ENCODE data around the gene MKX.

Gene MKX

DNA sequence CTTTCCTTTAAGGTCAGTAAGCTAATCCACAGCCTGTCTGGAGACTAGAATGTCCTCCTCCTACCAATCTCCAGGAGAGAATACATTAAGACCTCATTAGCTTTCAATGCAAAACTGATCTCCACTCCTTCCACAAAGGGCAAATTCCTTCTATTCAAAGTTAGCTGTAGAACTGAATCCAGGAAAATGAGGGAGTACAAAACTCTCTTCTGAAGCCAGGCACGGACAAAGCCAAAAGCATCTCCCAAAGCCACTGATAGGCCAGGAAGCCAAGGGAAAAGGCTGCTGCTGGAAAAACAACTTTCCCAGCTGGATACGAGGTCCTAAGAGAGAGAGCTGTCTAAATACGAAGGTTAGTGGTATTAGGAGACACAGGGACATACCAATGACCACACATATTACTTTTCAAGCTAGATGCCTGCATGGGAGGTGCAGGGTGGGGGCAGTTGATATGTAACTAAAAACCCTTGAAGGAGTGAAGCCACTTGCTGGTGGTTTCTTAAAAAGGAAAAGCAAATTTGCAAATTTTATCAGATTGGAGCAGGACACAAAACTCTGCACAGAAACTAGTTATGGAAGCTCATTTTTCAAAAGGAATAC is 43.6 kb downstream of the MKX start:
- no peak overlapping the region for H3K4me3 ChIP-seq (ENCODE audit: low read length)
- no peaks in the 10 kb centered on the region for H4K20me1 ChIP-seq (ENCODE audit: insufficient read depth, low read length)
- DNase-seq, result no peak
- H3K9me2 ChIP-seq (replicated peaks; ENCODE audit: insufficient read depth, low read length), result no peaks in the 10 kb centered on the region
- no peaks in the 10 kb centered on the region for H3K36me3 ChIP-seq (replicated peaks; ENCODE audit: insufficient read depth, low read length)
- H3K9me3 ChIP-seq (replicated peaks; ENCODE audit: insufficient read depth, low read length), result no peaks in the 10 kb centered on the region
- no peak overlapping the region for H2AFZ ChIP-seq (ENCODE audit: low read length)
- no peaks in the 10 kb centered on the region for H3K4me1 ChIP-seq (ENCODE audit: low read length)
- H3K27ac ChIP-seq (ENCODE audit: low read length), result no peak overlapping the region
- H3F3A ChIP-seq (ENCODE audit: insufficient read depth, low read length), result no peaks in the 10 kb centered on the region
- H3K4me2 ChIP-seq (ENCODE audit: low read depth, low read length), result no peak overlapping the region
- no peaks in the 10 kb centered on the region for H3K27me3 ChIP-seq (replicated peaks; ENCODE audit: insufficient read depth, low read length)
- TF ChIP-seq EZH2phosphoT487 (IDR thresholded peaks at IDR 0.05; ENCODE audit: low read length) (no peak), EZH2 (optimal IDR thresholded peaks at IDR 0.05; ENCODE audit: low read depth, low read length) (no peak)
- TF ChIP-seq, protein P1, sequence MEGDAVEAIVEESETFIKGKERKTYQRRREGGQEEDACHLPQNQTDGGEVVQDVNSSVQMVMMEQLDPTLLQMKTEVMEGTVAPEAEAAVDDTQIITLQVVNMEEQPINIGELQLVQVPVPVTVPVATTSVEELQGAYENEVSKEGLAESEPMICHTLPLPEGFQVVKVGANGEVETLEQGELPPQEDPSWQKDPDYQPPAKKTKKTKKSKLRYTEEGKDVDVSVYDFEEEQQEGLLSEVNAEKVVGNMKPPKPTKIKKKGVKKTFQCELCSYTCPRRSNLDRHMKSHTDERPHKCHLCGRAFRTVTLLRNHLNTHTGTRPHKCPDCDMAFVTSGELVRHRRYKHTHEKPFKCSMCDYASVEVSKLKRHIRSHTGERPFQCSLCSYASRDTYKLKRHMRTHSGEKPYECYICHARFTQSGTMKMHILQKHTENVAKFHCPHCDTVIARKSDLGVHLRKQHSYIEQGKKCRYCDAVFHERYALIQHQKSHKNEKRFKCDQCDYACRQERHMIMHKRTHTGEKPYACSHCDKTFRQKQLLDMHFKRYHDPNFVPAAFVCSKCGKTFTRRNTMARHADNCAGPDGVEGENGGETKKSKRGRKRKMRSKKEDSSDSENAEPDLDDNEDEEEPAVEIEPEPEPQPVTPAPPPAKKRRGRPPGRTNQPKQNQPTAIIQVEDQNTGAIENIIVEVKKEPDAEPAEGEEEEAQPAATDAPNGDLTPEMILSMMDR (IDR thresholded peaks at IDR 0.05; ENCODE audit: low read length), result no peak
- no peak overlapping the region for H3K9ac ChIP-seq (ENCODE audit: low read length)
- no peaks in the 10 kb centered on the region for H3K79me2 ChIP-seq (ENCODE audit: low read length)

DNA sequence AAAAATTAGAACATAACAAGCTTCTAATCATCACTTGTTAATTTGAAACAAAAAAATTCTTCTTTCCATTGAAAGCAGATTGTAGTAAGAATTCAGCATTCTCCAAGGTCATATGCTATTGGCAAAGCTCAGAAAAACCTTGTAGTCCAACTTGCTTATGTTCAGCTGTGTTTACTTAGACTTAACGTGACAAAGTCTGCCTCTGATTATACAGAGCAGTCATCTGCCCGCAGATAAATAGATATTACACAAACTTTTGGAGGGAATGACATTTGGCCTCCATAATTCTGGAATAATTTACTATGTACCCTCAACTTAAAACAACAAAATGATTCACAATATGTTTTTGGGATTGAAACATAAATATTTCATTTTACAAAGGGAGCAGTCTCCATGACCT is 45.8 kb downstream of the MKX start:
- H4K20me1 ChIP-seq (ENCODE audit: insufficient read depth, low read length), result no peaks in the 10 kb centered on the region

DNA sequence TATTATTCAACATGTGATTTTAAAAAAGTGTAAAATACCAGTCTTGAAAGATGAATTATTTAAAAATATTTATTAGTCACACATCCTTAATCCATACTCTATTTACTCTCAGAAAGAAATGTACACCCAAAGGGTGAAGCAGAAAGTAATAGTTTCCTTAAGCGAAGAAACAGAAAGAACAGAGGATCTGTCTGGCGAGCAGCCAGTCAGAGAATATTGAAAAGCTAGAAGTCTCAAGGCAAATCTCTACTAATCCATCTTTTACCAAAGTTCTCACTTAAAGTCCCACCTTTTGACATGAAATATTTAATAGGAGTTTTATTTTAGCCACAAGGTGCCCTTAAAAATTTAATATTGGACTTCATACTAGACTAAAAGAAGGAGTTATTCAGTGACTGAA is 46.7 kb downstream of the MKX start:
- H3K79me2 ChIP-seq (ENCODE audit: low read length), result no peaks in the 10 kb centered on the region

More for the DNA sequence above, 45.8 kb downstream of the MKX start:
- Histone ChIP-seq H3K27me3 (replicated peaks; ENCODE audit: insufficient read depth, low read length) (no peaks in the 10 kb centered on the region), H3K4me2 (ENCODE audit: low read depth, low read length) (no peak overlapping the region), H3F3A (ENCODE audit: insufficient read depth, low read length) (no peaks in the 10 kb centered on the region), H3K36me3 (replicated peaks; ENCODE audit: insufficient read depth, low read length) (no peaks in the 10 kb centered on the region), H3K4me3 (ENCODE audit: low read length) (no peak overlapping the region), H3K9me3 (replicated peaks; ENCODE audit: insufficient read depth, low read length) (no peaks in the 10 kb centered on the region), H2AFZ (ENCODE audit: low read length) (no peak overlapping the region), H3K27ac (ENCODE audit: low read length) (no peak overlapping the region), H3K9ac (ENCODE audit: low read length) (no peak overlapping the region), H3K79me2 (ENCODE audit: low read length) (no peaks in the 10 kb centered on the region), H3K4me1 (ENCODE audit: low read length) (no peaks in the 10 kb centered on the region), H3K9me2 (replicated peaks; ENCODE audit: insufficient read depth, low read length) (no peaks in the 10 kb centered on the region)
- no peak for DNase-seq
- TF ChIP-seq, protein P1 (IDR thresholded peaks at IDR 0.05; ENCODE audit: low read length), result no peak
- no peak for TF ChIP-seq EZH2 (optimal IDR thresholded peaks at IDR 0.05; ENCODE audit: low read depth, low read length)
- TF ChIP-seq EZH2phosphoT487 (IDR thresholded peaks at IDR 0.05; ENCODE audit: low read length), result no peak

More for the DNA sequence above, 46.7 kb downstream of the MKX start:
- Histone ChIP-seq H3K27ac (ENCODE audit: low read length) (no peak overlapping the region), H3K9me2 (replicated peaks; ENCODE audit: insufficient read depth, low read length) (no peaks in the 10 kb centered on the region), H4K20me1 (ENCODE audit: insufficient read depth, low read length) (no peaks in the 10 kb centered on the region), H3K27me3 (replicated peaks; ENCODE audit: insufficient read depth, low read length) (no peaks in the 10 kb centered on the region), H3K4me3 (ENCODE audit: low read length) (no peak overlapping the region), H3K9me3 (replicated peaks; ENCODE audit: insufficient read depth, low read length) (no peaks in the 10 kb centered on the region), H3K4me1 (ENCODE audit: low read length) (no peaks in the 10 kb centered on the region), H3F3A (ENCODE audit: insufficient read depth, low read length) (no peaks in the 10 kb centered on the region), H3K9ac (ENCODE audit: low read length) (no peak overlapping the region), H2AFZ (ENCODE audit: low read length) (no peak overlapping the region), H3K4me2 (ENCODE audit: low read depth, low read length) (no peak overlapping the region), H3K36me3 (replicated peaks; ENCODE audit: insufficient read depth, low read length) (no peaks in the 10 kb centered on the region)
- TF ChIP-seq EZH2phosphoT487 (IDR thresholded peaks at IDR 0.05; ENCODE audit: low read length) (no peak), EZH2 (optimal IDR thresholded peaks at IDR 0.05; ENCODE audit: low read depth, low read length) (no peak)
- TF ChIP-seq, protein P1 (IDR thresholded peaks at IDR 0.05; ENCODE audit: low read length), result no peak
- DNase-seq, result no peak
